Stimulated activated CD8-positive, alpha-beta memory T cell treated with anti-CD3 and anti-CD28 coated beads, Interleukin-4, amount 100 ng/mL, for 4 hours (primary cell): Measurements from ENCODE around the gene ITGA7.

Source experiments
- DNase-seq, 2 donors: peaks; one replicate each; pipeline ENCODE4 v3.0.0-alpha.2; 2020; ENCODE audit warnings: low read depth in 2 of 2, low spot score in 1 of 2

The ITGA7 gene

GRCh38 chr12:55703901-55704761 is 3.6 kb downstream of the ITGA7 start:
- no peak for DNase-seq

GRCh38 chr12:55703288-55703687 is 4.4 kb downstream of the ITGA7 start:
- no peak for DNase-seq

GRCh38 chr12:55702861-55703260 is 4.8 kb downstream of the ITGA7 start:
- no peak for DNase-seq

- DNase-seq, result no peak
Measured at GRCh38 chr12:55700255-55701018, 7.3 kb downstream of the ITGA7 start.

GRCh38 chr12:55699471-55700055 is 8.1 kb downstream of the ITGA7 start:
- DNase-seq, result no peak

- no peak for DNase-seq
Measured at GRCh38 chr12:55698965-55699364, 8.7 kb downstream of the ITGA7 start.

- DNase-seq, result no peak
Measured at GRCh38 chr12:55698241-55698955, 9.3 kb downstream of the ITGA7 start.

GRCh38 chr12:55697686-55698085 is 10.0 kb downstream of the ITGA7 start:
- no peak for DNase-seq

- no peak for DNase-seq
Measured at GRCh38 chr12:55696796-55697462, 10.8 kb downstream of the ITGA7 start.

- no peak for DNase-seq
Measured at GRCh38 chr12:55696141-55696540, 11.6 kb downstream of the ITGA7 start.

GRCh38 chr12:55695349-55695748 is 12.4 kb downstream of the ITGA7 start:
- no peak for DNase-seq

GRCh38 chr12:55694651-55695050 is 13.1 kb downstream of the ITGA7 start:
- no peak for DNase-seq

- DNase-seq, result no peak
Measured at GRCh38 chr12:55694188-55694515, 13.6 kb downstream of the ITGA7 start.

- DNase-seq, result no peak
Measured at GRCh38 chr12:55693323-55694187, 14.1 kb downstream of the ITGA7 start.

GRCh38 chr12:55692631-55693322 is 14.9 kb downstream of the ITGA7 start:
- no peak for DNase-seq

- DNase-seq, result no peak
Measured at GRCh38 chr12:55688716-55689655, 18.7 kb downstream of the ITGA7 start.

- no peak for DNase-seq
Measured at GRCh38 chr12:55687746-55688145, 20.0 kb downstream of the ITGA7 start.

GRCh38 chr12:55686366-55687010 is 21.2 kb downstream of the ITGA7 start:
- DNase-seq, result no peak
